ENCODE results near the gene SSTR3. TPM values are rescaled to one million over a fixed set of nuclear protein-coding genes. Genes with fewer than 3 reads are reported as not detected.
A peak's percentile ranks its signal among the peaks of the same experiment; 100 is the strongest.

Gene SSTR3
- total and polyA plus RNA-seq, 2 donors from 2014 or later = 0.13 to 0.56 TPM

- Histone ChIP-seq H3K4me1 (ENCODE audit: control insufficient read depth in 2 of 3, insufficient read depth in 2 of 3, low read depth in 1 of 3, low read length in 3 of 3) (peaks cover 18 to 31% (median 28%) of the 10 kb centered on the region in 3 donors), H3K4me3 (ENCODE audit: low read length in 3 of 3) (no peak overlapping the region), H3K27ac (ENCODE audit: low read depth in 2 of 2, low read length in 2 of 2) (peak overlapping the region in 1 of 2 donors; percentile 97), H3K27me3 (ENCODE audit: control insufficient read depth, insufficient read depth, low read length) (no peaks in the 10 kb centered on the region), H3K9me3 (ENCODE audit: control insufficient read depth in 2 of 3, insufficient read depth in 1 of 3, low read length in 3 of 3) (no peaks in the 10 kb centered on the region), H3K9ac (ENCODE audit: low read length in 3 of 3) (peak overlapping the region in 1 of 3 donors; percentile 56), H3K36me3 (ENCODE audit: control insufficient read depth in 2 of 3, insufficient read depth in 3 of 3, low read length in 3 of 3) (no peaks in the 10 kb centered on the region)
- DNase-seq (peak in 4 of 5 donors; percentile 49 to 83 (median 68)), FAIRE-seq (no peak)
- intact Hi-C loops (cut with DNase I) = no loop called here
- TF ChIP-seq CTCF (IDR thresholded peaks at IDR 0.05; ENCODE audit: borderline replicate concordance, extremely low read depth, insufficient read depth) = no peak
Measured at GRCh38 chr22:37186228-37186996, 25.9 kb downstream of the SSTR3 start.

GRCh38 chr22:37185646-37186227 lies 26.5 kb downstream of the SSTR3 start:
- DNase-seq (peak in 1 of 5 donors; percentile 57), FAIRE-seq (no peak)
- Histone ChIP-seq H3K27me3 (ENCODE audit: control insufficient read depth, insufficient read depth, low read length) (no peaks in the 10 kb centered on the region), H3K9ac (ENCODE audit: low read length in 3 of 3) (no peak overlapping the region), H3K36me3 (ENCODE audit: control insufficient read depth in 2 of 3, insufficient read depth in 3 of 3, low read length in 3 of 3) (no peaks in the 10 kb centered on the region), H3K4me3 (ENCODE audit: low read length in 3 of 3) (no peak overlapping the region), H3K9me3 (ENCODE audit: control insufficient read depth in 2 of 3, insufficient read depth in 1 of 3, low read length in 3 of 3) (no peaks in the 10 kb centered on the region), H3K4me1 (ENCODE audit: control insufficient read depth in 2 of 3, insufficient read depth in 2 of 3, low read depth in 1 of 3, low read length in 3 of 3) (peaks cover 18 to 31% (median 28%) of the 10 kb centered on the region in 3 donors), H3K27ac (ENCODE audit: low read depth in 2 of 2, low read length in 2 of 2) (no peak overlapping the region)
- intact Hi-C loops (cut with DNase I) = no loop called here
- no peak for TF ChIP-seq CTCF (IDR thresholded peaks at IDR 0.05; ENCODE audit: borderline replicate concordance, extremely low read depth, insufficient read depth)

- peaks cover 18 to 31% (median 28%) of the 10 kb centered on the region in 3 donors for H3K4me1 ChIP-seq (ENCODE audit: control insufficient read depth in 2 of 3, insufficient read depth in 2 of 3, low read depth in 1 of 3, low read length in 3 of 3)
- no peak overlapping the region for H3K4me3 ChIP-seq (ENCODE audit: low read length in 3 of 3)
- FAIRE-seq = no peak
- H3K9me3 ChIP-seq (ENCODE audit: control insufficient read depth in 2 of 3, insufficient read depth in 1 of 3, low read length in 3 of 3) = no peaks in the 10 kb centered on the region
- intact Hi-C loops (cut with DNase I) = no loop called here
- peak in 1 of 5 donors; percentile 70 for DNase-seq
- H3K27ac ChIP-seq (ENCODE audit: low read depth in 2 of 2, low read length in 2 of 2) = no peak overlapping the region
- H3K36me3 ChIP-seq (ENCODE audit: control insufficient read depth in 2 of 3, insufficient read depth in 3 of 3, low read length in 3 of 3) = no peaks in the 10 kb centered on the region
- no peak overlapping the region for H3K9ac ChIP-seq (ENCODE audit: low read length in 3 of 3)
- no peaks in the 10 kb centered on the region for H3K27me3 ChIP-seq (ENCODE audit: control insufficient read depth, insufficient read depth, low read length)
- no peak for TF ChIP-seq CTCF (IDR thresholded peaks at IDR 0.05; ENCODE audit: borderline replicate concordance, extremely low read depth, insufficient read depth)
Measured at GRCh38 chr22:37184816-37185541, 27.3 kb downstream of the SSTR3 start.

Data from kidney (tissue), 14 donors.